B cell (primary cell): ENCODE measurements around the gene VN1R5. TPM values are rescaled to one million over a fixed set of nuclear protein-coding genes. Genes with fewer than 3 reads are reported as not detected.

ENCODE experiments used
- ATAC-seq: fragments of 200-7000 bp; cut with Tn5 transposase; one replicate; pipeline ENCODE4 v1.10.0; 2021; ENCODE audit warnings: low read depth, mild to moderate bottlenecking, moderate number of reproducible peaks, moderate library complexity
- CTCF ChIA-PET: fragments of 350-600 bp; sonication (Branson Sonifier 250); formaldehyde crosslinking; loops from one replicate; lab custom pipeline; 2021; ENCODE audit warnings: antibody characterized with exemption, inconsistent platforms; lab: Charles Lee
- POLR2A ChIA-PET: fragments of 350-600 bp; sonication (Branson Sonifier 250); formaldehyde crosslinking; loops from one replicate; lab custom pipeline; 2021; ENCODE audit warnings: antibody characterized with exemption; lab: Charles Lee
- DNase-seq: peaks from one replicate; pipeline ENCODE4 v3.0.0; 2013
- H2AFZ ChIP-seq: 2 replicates; pipeline ENCODE4 v1.6.1; 2012; ENCODE audit warnings: mild to moderate bottlenecking, low read depth, low read length; ENCODE audit not compliant: insufficient read depth, poor library complexity, severe bottlenecking
- H3K27ac ChIP-seq, 2 donors: 1 replicate in 1 of 2; 2 replicates in 1 of 2; pipeline ENCODE4 v1.5.1; 2012 to 2013; ENCODE audit warnings: low read length in 2 of 2, mild to moderate bottlenecking in 2 of 2, moderate library complexity in 1 of 2
- H3K27me3 ChIP-seq, 4 experiments: fragments of 200-600 bp in 1 of 4; sonication (generic) in 1 of 4; replicated peaks in 1 of 4; 1 replicate in 2 of 4; 2 replicates in 2 of 4; pipeline versions ENCODE4 v1.6.1 to v1.7.0; 2013 to 2016; ENCODE audit warnings: low read length in 3 of 4, mild to moderate bottlenecking in 2 of 4, mixed read lengths in 1 of 4, moderate library complexity in 1 of 4; ENCODE audit not compliant: insufficient read depth in 4 of 4, control insufficient read depth in 3 of 4; ENCODE audit errors: control extremely low read depth in 1 of 4
- H3K36me3 ChIP-seq, 2 experiments: replicated peaks in 1 of 2; 1 replicate in 1 of 2; 2 replicates in 1 of 2; pipeline versions ENCODE4 v1.6.1 to v1.7.1; 2013; ENCODE audit warnings: low read length in 1 of 2; ENCODE audit not compliant: insufficient read depth in 2 of 2, control insufficient read depth in 1 of 2; ENCODE audit errors: control extremely low read depth in 1 of 2, extremely low read depth in 1 of 2
- H3K4me1 ChIP-seq, 2 donors: fragments of 200-600 bp in 1 of 2; sonication (generic) in 1 of 2; 1 replicate in 1 of 2; 2 replicates in 1 of 2; pipeline versions ENCODE4 v1.5.1 to v1.6.1; 2013 to 2017; ENCODE audit warnings: low read length in 2 of 2; ENCODE audit not compliant: control insufficient read depth in 2 of 2, insufficient read depth in 2 of 2
- H3K4me2 ChIP-seq: replicated peaks from 2 replicates; pipeline ENCODE3; 2012; ENCODE audit warnings: mild to moderate bottlenecking, low read depth, low read length; ENCODE audit not compliant: poor library complexity, severe bottlenecking
- H3K4me3 ChIP-seq, 5 experiments: fragments of 200-600 bp in 1 of 5; sonication (generic) in 1 of 5; 1 replicate in 3 of 5; 2 replicates in 2 of 5; pipeline versions ENCODE4 v1.5.1 to v1.7.0; 2011 to 2016; ENCODE audit warnings: low read length in 4 of 5, mild to moderate bottlenecking in 4 of 5, low read depth in 2 of 5, control low read depth in 1 of 5, moderate library complexity in 1 of 5; ENCODE audit not compliant: insufficient read depth in 1 of 5; ENCODE audit errors: control extremely low read depth in 1 of 5, extremely low read depth in 1 of 5
- H3K79me2 ChIP-seq: fragments of 200-600 bp; sonication (generic); one replicate; pipeline ENCODE4 v1.6.0; 2016; ENCODE audit warnings: low read length; ENCODE audit not compliant: control insufficient read depth, insufficient read depth
- H3K9ac ChIP-seq: fragments of 200-600 bp; sonication (generic); 2 replicates; pipeline ENCODE4 v1.6.1; 2017; ENCODE audit warnings: mild to moderate bottlenecking, low read length, moderate library complexity
- H3K9me3 ChIP-seq, 3 donors: one replicate each; pipeline versions ENCODE4 v1.6.1 to v1.7.1; 2013; ENCODE audit warnings: low read length in 2 of 3; ENCODE audit not compliant: control insufficient read depth in 2 of 3, insufficient read depth in 1 of 3; ENCODE audit errors: control extremely low read depth in 1 of 3
- H4K20me1 ChIP-seq: 2 replicates; pipeline ENCODE4 v1.6.0; 2012; ENCODE audit warnings: mild to moderate bottlenecking, low read length; ENCODE audit not compliant: insufficient read depth, control insufficient read depth, poor library complexity, severe bottlenecking
- H3K27ac Mint-ChIP-seq: one replicate; pipeline ENCODE4 v1.8.0; 2021; ENCODE audit warnings: mixed read lengths
- H3K27me3 Mint-ChIP-seq: one replicate; pipeline ENCODE4 v1.8.0; 2021; ENCODE audit warnings: mixed read lengths
- H3K4me1 Mint-ChIP-seq: one replicate; pipeline ENCODE4 v1.8.0; 2021; ENCODE audit warnings: mixed read lengths
- H3K4me3 Mint-ChIP-seq: one replicate; pipeline ENCODE4 v1.8.0; 2021; ENCODE audit warnings: mixed read lengths
- H3K9me3 Mint-ChIP-seq: one replicate; pipeline ENCODE4 v1.8.0; 2022; ENCODE audit warnings: mixed read lengths; ENCODE audit not compliant: insufficient read depth
- EZH2 ChIP-seq: IDR thresholded peaks from 2 replicates; pipeline ENCODE4 v1.6.1; 2012; ENCODE audit warnings: borderline replicate concordance, low read depth, mild to moderate bottlenecking, moderate library complexity, low read length; ENCODE audit not compliant: insufficient read depth, poor library complexity, severe bottlenecking
- WGBS: methylation state at CpG from one replicate; pipeline ENCODE4 v1.1.5; 2013; ENCODE audit warnings: missing lambda C conversion rate; ENCODE audit not compliant: insufficient coverage; 5-methylcytosine and 5-hydroxymethylcytosine counted together
- intact Hi-C: fragments of 100-400 bp; cut with micrococcal nuclease; formaldehyde crosslinking; loops from one replicate; pipeline ENCODE4 v1.10.0; 2022
- polyA plus RNA-seq: library from polyadenylated mRNA; depleted of rRNA; stranded (reverse); fragments of >200 nt; gene quantifications from 2 replicates; pipeline ENCODE4 v1.2.3, GENCODE V29; 2012
- total RNA-seq, 2 donors: library from RNA; stranded (reverse); fragments of 120-200 nt in 1 of 2; gene quantifications; 1 replicate in 1 of 2; 2 replicates in 1 of 2; pipeline versions ENCODE4 v1.2.3 to v1.2.4, GENCODE V29; 2013 to 2022
- TF ChIP-seq, protein P1 (sequence below): fragments of 200-600 bp; IDR thresholded peaks from one replicate; pipeline ENCODE4 v1.8.0; 2022; ENCODE audit warnings: antibody characterized with exemption, mild to moderate bottlenecking

VN1R5 gene
- total and polyA plus RNA-seq, 2 donors (not counting 1 experiment from before 2014, with no cell fraction given): not detected

DNA sequence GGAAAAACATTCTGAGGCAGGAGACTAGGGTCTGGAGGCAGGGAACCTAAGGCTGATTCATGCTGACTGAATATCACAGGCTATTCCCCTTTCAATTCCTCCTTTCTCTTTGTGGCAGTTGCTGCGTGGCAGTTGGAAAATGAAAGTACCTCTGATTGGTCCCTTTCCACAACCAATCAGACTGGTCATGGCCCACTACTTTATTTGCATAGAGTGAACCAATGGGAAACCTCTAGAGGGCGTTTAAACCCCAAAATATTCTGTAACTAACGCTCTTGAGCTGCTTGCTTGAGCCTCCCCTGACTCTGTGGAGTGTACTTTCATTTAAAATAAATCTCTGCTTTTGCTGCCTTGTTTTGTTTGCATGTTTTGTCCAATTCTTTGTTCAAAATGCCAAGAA is 27.7 kb upstream of the VN1R5 start:
- Histone ChIP-seq H3K4me3 (no peak overlapping the region), H3K4me1 (no peaks in the 10 kb centered on the region), H3K9ac (no peak overlapping the region), H3K9me3 (peaks cover 3 to 19% (median 6%) of the 10 kb centered on the region in 3 donors), H3K4me2 (no peak overlapping the region), H3K27me3 (peaks cover 0 to 4% (median 0%) of the 10 kb centered on the region in 4 experiments), H3K79me2 (no peaks in the 10 kb centered on the region), H2AFZ (no peak overlapping the region), H4K20me1 (no peaks in the 10 kb centered on the region), H3K36me3 (no peaks in the 10 kb centered on the region), H3K27ac (no peak overlapping the region)
- ChIA-PET POLR2A (no interaction called here), CTCF (no interaction called here)
- Mint-ChIP-seq H3K4me1 (no peaks in the 10 kb centered on the region), H3K27me3 (peaks cover 35% of the 10 kb centered on the region), H3K9me3 (peaks cover 18% of the 10 kb centered on the region), H3K4me3 (no peak overlapping the region), H3K27ac (no peak overlapping the region)
- TF ChIP-seq, protein P1, sequence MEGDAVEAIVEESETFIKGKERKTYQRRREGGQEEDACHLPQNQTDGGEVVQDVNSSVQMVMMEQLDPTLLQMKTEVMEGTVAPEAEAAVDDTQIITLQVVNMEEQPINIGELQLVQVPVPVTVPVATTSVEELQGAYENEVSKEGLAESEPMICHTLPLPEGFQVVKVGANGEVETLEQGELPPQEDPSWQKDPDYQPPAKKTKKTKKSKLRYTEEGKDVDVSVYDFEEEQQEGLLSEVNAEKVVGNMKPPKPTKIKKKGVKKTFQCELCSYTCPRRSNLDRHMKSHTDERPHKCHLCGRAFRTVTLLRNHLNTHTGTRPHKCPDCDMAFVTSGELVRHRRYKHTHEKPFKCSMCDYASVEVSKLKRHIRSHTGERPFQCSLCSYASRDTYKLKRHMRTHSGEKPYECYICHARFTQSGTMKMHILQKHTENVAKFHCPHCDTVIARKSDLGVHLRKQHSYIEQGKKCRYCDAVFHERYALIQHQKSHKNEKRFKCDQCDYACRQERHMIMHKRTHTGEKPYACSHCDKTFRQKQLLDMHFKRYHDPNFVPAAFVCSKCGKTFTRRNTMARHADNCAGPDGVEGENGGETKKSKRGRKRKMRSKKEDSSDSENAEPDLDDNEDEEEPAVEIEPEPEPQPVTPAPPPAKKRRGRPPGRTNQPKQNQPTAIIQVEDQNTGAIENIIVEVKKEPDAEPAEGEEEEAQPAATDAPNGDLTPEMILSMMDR: no peak
- no peak for TF ChIP-seq EZH2
- WGBS: 61% methylated on average over 2 of the region's 3 CpGs
- intact Hi-C loops: no loop called here
- no peak for DNase-seq
- no peak for ATAC-seq

DNA sequence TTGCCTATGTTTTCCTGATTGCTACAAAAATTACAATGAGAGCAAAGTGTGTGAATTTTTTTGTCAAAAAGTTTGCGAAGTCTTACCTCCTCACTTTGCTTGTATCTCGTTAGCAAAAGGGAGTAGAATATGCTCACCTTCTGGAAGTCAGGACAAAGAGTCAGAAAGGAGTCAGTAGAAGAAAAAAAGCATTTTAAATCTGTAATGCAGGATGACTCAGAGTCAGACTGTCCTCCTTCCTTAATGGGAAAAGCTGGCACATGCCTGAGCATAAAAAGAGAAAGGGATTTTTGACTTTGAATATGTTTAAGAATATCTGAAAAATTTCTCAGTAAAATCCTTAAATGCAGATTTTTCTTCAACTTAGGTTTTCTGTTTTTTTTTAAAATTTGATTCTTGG is 14.2 kb upstream of the VN1R5 start:
- Histone ChIP-seq H4K20me1 (no peaks in the 10 kb centered on the region), H3K9me3 (peaks cover 4 to 14% (median 6%) of the 10 kb centered on the region in 3 donors), H3K27me3 (peaks cover 0 to 2% (median 0%) of the 10 kb centered on the region in 4 experiments), H3K79me2 (no peaks in the 10 kb centered on the region), H3K36me3 (no peaks in the 10 kb centered on the region), H3K4me3 (no peak overlapping the region), H3K4me2 (no peak overlapping the region), H3K27ac (no peak overlapping the region), H3K9ac (no peak overlapping the region), H2AFZ (no peak overlapping the region), H3K4me1 (no peaks in the 10 kb centered on the region)
- DNase-seq: no peak
- Mint-ChIP-seq H3K4me3 (no peak overlapping the region), H3K9me3 (peaks cover 11% of the 10 kb centered on the region), H3K4me1 (no peaks in the 10 kb centered on the region), H3K27ac (no peak overlapping the region), H3K27me3 (no peaks in the 10 kb centered on the region)
- CTCF ChIA-PET: no interaction called here
- POLR2A ChIA-PET: no interaction called here
- ATAC-seq: no peak
- intact Hi-C loops: no loop called here
- WGBS: 88% methylated on average over 1 of the region's 2 CpGs
- TF ChIP-seq EZH2: no peak
- TF ChIP-seq, protein P1: no peak
